Measurements from ENCODE around the gene BMI1.

GRCh38 chr10:22333975-22334282 lies 13.0 kb downstream of the BMI1 start:
- no peak for TF ChIP-seq POLR2A (IDR thresholded peaks at IDR 0.05)
- TF ChIP-seq, protein P1, sequence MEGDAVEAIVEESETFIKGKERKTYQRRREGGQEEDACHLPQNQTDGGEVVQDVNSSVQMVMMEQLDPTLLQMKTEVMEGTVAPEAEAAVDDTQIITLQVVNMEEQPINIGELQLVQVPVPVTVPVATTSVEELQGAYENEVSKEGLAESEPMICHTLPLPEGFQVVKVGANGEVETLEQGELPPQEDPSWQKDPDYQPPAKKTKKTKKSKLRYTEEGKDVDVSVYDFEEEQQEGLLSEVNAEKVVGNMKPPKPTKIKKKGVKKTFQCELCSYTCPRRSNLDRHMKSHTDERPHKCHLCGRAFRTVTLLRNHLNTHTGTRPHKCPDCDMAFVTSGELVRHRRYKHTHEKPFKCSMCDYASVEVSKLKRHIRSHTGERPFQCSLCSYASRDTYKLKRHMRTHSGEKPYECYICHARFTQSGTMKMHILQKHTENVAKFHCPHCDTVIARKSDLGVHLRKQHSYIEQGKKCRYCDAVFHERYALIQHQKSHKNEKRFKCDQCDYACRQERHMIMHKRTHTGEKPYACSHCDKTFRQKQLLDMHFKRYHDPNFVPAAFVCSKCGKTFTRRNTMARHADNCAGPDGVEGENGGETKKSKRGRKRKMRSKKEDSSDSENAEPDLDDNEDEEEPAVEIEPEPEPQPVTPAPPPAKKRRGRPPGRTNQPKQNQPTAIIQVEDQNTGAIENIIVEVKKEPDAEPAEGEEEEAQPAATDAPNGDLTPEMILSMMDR (IDR thresholded peaks at IDR 0.05) = no peak
- TF ChIP-seq POLR2AphosphoS5 (IDR thresholded peaks at IDR 0.05; ENCODE audit: insufficient read depth in 1 of 2, low read depth in 1 of 2) = no peak
